GM18909 (cell line): ENCODE results near the gene SOX13.
"Not testable (repeated sequence)": the region's sequence is repeated elsewhere in the genome, so short reads cannot be mapped to it uniquely, and the experiment has no call there.

Source experiments
- ATAC-seq: cut with Tn5 transposase; IDR thresholded peaks from one replicate; pipeline ENCODE4 v1.9.1; 2021; ENCODE audit warnings: mild to moderate bottlenecking; ENCODE audit not compliant: unreplicated experiment, poor library complexity

Gene SOX13

GRCh38 chr1:204084247-204084772 lies 11.4 kb downstream of the SOX13 start:
- no peak for ATAC-seq

- no peak for ATAC-seq
Observed at GRCh38 chr1:204085876-204086275, 13.0 kb downstream of the SOX13 start.

GRCh38 chr1:204087181-204087892 lies 14.4 kb downstream of the SOX13 start:
- ATAC-seq = no peak

- ATAC-seq = no peak
Observed at GRCh38 chr1:204087893-204088528, 15.1 kb downstream of the SOX13 start.

- ATAC-seq = no peak
Observed at GRCh38 chr1:204088596-204088995, 15.7 kb downstream of the SOX13 start.

- no peak for ATAC-seq
Observed at GRCh38 chr1:204089044-204089751, 16.3 kb downstream of the SOX13 start.

- not testable (repeated sequence) for ATAC-seq
Observed at GRCh38 chr1:204090132-204090531, 17.2 kb downstream of the SOX13 start.

- ATAC-seq = no peak
Observed at GRCh38 chr1:204091066-204091465, 18.2 kb downstream of the SOX13 start.

- no peak for ATAC-seq
Observed at GRCh38 chr1:204091787-204092312, 18.9 kb downstream of the SOX13 start.

GRCh38 chr1:204092632-204093420 lies 19.9 kb downstream of the SOX13 start:
- no peak for ATAC-seq

- ATAC-seq = no peak
Observed at GRCh38 chr1:204093421-204093717, 20.5 kb downstream of the SOX13 start.

- ATAC-seq = no peak
Observed at GRCh38 chr1:204093781-204094180, 20.9 kb downstream of the SOX13 start.

GRCh38 chr1:204094313-204094729 lies 21.4 kb downstream of the SOX13 start:
- ATAC-seq = no peak

GRCh38 chr1:204094856-204095634 lies 22.1 kb downstream of the SOX13 start:
- ATAC-seq = no peak

GRCh38 chr1:204096931-204097330 lies 24.0 kb downstream of the SOX13 start:
- no peak for ATAC-seq

GRCh38 chr1:204098683-204099082 lies 25.8 kb downstream of the SOX13 start:
- no peak for ATAC-seq

GRCh38 chr1:204099754-204100153 lies 26.8 kb downstream of the SOX13 start:
- ATAC-seq = not testable (repeated sequence)

GRCh38 chr1:204102029-204102611 lies 29.2 kb downstream of the SOX13 start:
- ATAC-seq = no peak

GRCh38 chr1:204102739-204103430 lies 30.0 kb downstream of the SOX13 start:
- no peak for ATAC-seq
